Measurements from ENCODE around the gene AMMECR1.

The AMMECR1 gene

DNA sequence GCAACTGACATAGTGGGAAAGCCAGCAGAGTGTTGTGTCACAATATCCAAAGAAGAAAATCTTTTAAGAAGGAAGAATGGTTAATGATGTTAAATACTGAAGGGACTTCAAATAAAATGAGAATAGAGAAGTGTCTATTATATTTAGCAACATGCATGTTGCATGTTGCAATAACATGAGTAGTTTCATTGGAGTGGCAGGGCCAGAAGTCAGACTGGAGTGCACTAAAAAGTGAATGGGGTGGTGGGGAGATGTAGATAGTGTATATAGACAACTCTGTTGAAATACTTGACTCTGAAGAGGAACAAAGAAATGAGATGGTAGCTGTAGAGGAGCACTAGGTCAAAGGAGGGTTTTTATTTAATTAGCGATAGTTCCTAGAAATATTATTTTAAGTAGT, 9.5 kb upstream of the AMMECR1 start:
- H3K36me3 ChIP-seq (ENCODE audit: control insufficient read depth in 1 of 2, insufficient read depth in 2 of 2, low read length in 2 of 2) = no peaks in the 10 kb centered on the region
- H3K4me1 ChIP-seq (ENCODE audit: control insufficient read depth in 1 of 2, insufficient read depth in 2 of 2, low read length in 2 of 2) = no peaks in the 10 kb centered on the region
- no peak overlapping the region for H3K4me3 ChIP-seq (ENCODE audit: low read depth in 1 of 2, low read length in 2 of 2)
- no peaks in the 10 kb centered on the region for H3K9me3 ChIP-seq (ENCODE audit: control insufficient read depth in 1 of 2, low read length in 2 of 2)
- no peak overlapping the region for H3K9ac ChIP-seq (ENCODE audit: low read depth in 1 of 2, low read length in 2 of 2)
- H3K27me3 ChIP-seq (ENCODE audit: control insufficient read depth in 1 of 2, insufficient read depth in 2 of 2, low read length in 2 of 2) = no peaks in the 10 kb centered on the region
- no peak overlapping the region for H3K27ac ChIP-seq (ENCODE audit: low read depth, low read length)

DNA sequence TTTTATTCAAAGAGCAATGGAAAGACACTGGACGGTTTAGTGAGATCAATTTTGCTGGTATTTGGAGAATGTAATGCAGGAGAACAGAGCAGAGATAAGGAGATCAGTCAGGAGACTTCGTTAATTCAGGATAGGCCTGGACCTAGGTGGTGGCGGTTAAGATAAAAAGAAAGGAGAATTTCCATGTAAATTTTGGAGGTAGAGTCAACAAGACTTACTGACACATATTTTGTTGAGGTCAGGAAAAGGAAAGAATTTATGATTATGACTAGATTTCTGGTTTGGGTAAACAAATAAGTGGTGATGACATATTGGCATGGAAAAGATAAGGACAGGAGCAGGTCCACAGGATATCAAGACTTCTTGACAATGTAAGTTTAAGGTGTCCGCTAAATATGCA, 8.8 kb upstream of the AMMECR1 start:
- no peak overlapping the region for H3K9ac ChIP-seq (ENCODE audit: low read depth in 1 of 2, low read length in 2 of 2)
- H3K27ac ChIP-seq (ENCODE audit: low read depth, low read length) = no peak overlapping the region
- H3K27me3 ChIP-seq (ENCODE audit: control insufficient read depth in 1 of 2, insufficient read depth in 2 of 2, low read length in 2 of 2) = no peaks in the 10 kb centered on the region
- H3K4me1 ChIP-seq (ENCODE audit: control insufficient read depth in 1 of 2, insufficient read depth in 2 of 2, low read length in 2 of 2) = no peaks in the 10 kb centered on the region
- no peaks in the 10 kb centered on the region for H3K9me3 ChIP-seq (ENCODE audit: control insufficient read depth in 1 of 2, low read length in 2 of 2)
- H3K4me3 ChIP-seq (ENCODE audit: low read depth in 1 of 2, low read length in 2 of 2) = no peak overlapping the region
- H3K36me3 ChIP-seq (ENCODE audit: control insufficient read depth in 1 of 2, insufficient read depth in 2 of 2, low read length in 2 of 2) = no peaks in the 10 kb centered on the region

DNA sequence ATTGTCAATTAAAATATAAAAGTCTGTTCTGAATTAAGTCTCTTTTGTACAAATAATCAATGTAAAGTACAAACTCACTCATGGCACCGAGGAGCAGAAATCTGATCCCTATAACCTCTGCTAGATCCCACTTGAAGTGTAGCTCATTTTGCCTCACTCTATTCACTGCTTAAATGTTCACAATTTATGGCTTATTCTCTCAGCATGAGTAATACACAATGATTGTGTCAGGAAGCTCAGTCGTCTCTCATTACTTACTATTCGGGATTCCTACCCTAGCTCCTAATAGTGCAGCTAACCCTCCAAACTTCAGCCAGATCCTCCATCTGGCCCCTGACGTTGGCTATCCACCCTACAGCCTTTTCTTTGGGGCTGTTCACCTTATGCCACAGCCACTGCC, 4.7 kb upstream of the AMMECR1 start:
- no peaks in the 10 kb centered on the region for H3K27me3 ChIP-seq (ENCODE audit: control insufficient read depth in 1 of 2, insufficient read depth in 2 of 2, low read length in 2 of 2)
- H3K4me3 ChIP-seq (ENCODE audit: low read depth in 1 of 2, low read length in 2 of 2) = no peak overlapping the region
- no peak overlapping the region for H3K9ac ChIP-seq (ENCODE audit: low read depth in 1 of 2, low read length in 2 of 2)
- H3K36me3 ChIP-seq (ENCODE audit: control insufficient read depth in 1 of 2, insufficient read depth in 2 of 2, low read length in 2 of 2) = no peaks in the 10 kb centered on the region
- H3K27ac ChIP-seq (ENCODE audit: low read depth, low read length) = no peak overlapping the region
- no peaks in the 10 kb centered on the region for H3K9me3 ChIP-seq (ENCODE audit: control insufficient read depth in 1 of 2, low read length in 2 of 2)
- no peaks in the 10 kb centered on the region for H3K4me1 ChIP-seq (ENCODE audit: control insufficient read depth in 1 of 2, insufficient read depth in 2 of 2, low read length in 2 of 2)

DNA sequence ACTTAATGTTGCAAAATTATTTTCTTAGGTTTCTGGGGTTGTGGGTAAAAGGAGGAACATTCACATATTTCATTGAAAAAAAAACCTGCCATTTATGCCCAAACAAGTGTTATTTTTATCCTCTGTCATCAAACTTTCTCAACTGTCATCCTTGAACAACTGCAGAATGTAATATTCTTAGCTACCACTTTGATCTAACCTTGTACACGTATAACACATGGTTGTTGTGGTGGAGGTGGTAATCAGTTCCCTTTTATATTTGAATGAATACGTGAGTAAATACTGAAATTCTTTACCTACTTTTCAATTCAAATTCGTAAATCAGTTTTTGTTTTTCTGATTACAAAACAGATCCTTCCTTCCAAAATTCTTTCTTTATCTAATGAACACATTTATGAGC, 3.8 kb upstream of the AMMECR1 start:
- H3K36me3 ChIP-seq (ENCODE audit: control insufficient read depth in 1 of 2, insufficient read depth in 2 of 2, low read length in 2 of 2) = no peaks in the 10 kb centered on the region
- H3K9ac ChIP-seq (ENCODE audit: low read depth in 1 of 2, low read length in 2 of 2) = no peak overlapping the region
- H3K9me3 ChIP-seq (ENCODE audit: control insufficient read depth in 1 of 2, low read length in 2 of 2) = no peaks in the 10 kb centered on the region
- no peak overlapping the region for H3K27ac ChIP-seq (ENCODE audit: low read depth, low read length)
- H3K4me3 ChIP-seq (ENCODE audit: low read depth in 1 of 2, low read length in 2 of 2) = no peak overlapping the region
- no peaks in the 10 kb centered on the region for H3K4me1 ChIP-seq (ENCODE audit: control insufficient read depth in 1 of 2, insufficient read depth in 2 of 2, low read length in 2 of 2)
- no peaks in the 10 kb centered on the region for H3K27me3 ChIP-seq (ENCODE audit: control insufficient read depth in 1 of 2, insufficient read depth in 2 of 2, low read length in 2 of 2)

DNA sequence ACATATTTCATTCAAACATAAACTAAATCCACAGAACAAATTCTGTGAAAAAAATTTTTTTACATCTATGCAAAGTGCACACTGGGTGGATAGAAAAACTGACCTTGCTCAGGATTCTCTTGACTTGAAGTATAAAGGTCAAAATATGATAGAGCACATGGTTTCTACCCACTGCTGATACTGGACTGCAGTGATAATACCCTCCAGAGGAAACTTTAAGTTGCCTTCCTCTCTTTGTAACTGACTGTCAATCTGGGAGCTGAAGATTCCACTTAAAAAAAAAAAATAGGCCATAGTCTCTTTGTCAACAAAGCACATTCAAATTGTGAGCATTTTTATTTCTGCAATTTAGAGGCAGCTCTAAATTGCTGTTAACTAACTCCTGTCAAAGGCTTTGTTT, 3.2 kb upstream of the AMMECR1 start:
- Histone ChIP-seq H3K4me1 (ENCODE audit: control insufficient read depth in 1 of 2, insufficient read depth in 2 of 2, low read length in 2 of 2) (no peaks in the 10 kb centered on the region), H3K27ac (ENCODE audit: low read depth, low read length) (no peak overlapping the region), H3K27me3 (ENCODE audit: control insufficient read depth in 1 of 2, insufficient read depth in 2 of 2, low read length in 2 of 2) (no peaks in the 10 kb centered on the region), H3K9me3 (ENCODE audit: control insufficient read depth in 1 of 2, low read length in 2 of 2) (no peaks in the 10 kb centered on the region), H3K9ac (ENCODE audit: low read depth in 1 of 2, low read length in 2 of 2) (no peak overlapping the region), H3K4me3 (ENCODE audit: low read depth in 1 of 2, low read length in 2 of 2) (no peak overlapping the region), H3K36me3 (ENCODE audit: control insufficient read depth in 1 of 2, insufficient read depth in 2 of 2, low read length in 2 of 2) (no peaks in the 10 kb centered on the region)

DNA sequence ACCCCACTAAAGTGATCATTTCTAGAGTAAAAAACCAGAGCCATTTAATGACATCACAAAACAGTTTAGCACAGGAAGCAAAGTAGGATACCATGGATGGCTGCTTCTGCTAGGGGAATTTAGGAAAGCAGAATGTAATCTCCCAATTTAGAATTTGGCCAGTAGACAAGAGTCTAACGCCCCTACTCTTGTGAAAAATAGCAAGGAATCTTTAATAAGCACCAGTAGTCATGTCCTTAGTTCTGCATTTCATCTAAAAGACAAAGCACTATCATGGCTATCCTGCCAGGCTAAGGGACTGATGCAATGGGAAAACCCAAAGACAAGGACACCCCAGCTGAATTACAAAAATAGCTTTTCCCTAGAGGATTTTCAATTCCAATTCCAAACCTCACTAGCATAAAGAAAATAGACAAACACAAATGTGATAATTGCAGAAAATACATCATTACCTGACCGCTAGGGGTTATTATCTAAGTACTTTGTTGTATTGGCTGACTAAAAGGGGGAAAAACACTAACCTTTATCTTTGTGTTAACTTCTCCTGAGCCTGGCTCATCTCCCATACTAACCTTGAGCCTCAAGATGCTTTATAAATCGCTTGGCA, 2.6 kb upstream of the AMMECR1 start:
- H3K4me1 ChIP-seq (ENCODE audit: control insufficient read depth in 1 of 2, insufficient read depth in 2 of 2, low read length in 2 of 2) = no peaks in the 10 kb centered on the region
- H3K9me3 ChIP-seq (ENCODE audit: control insufficient read depth in 1 of 2, low read length in 2 of 2) = no peaks in the 10 kb centered on the region
- H3K4me3 ChIP-seq (ENCODE audit: low read depth in 1 of 2, low read length in 2 of 2) = no peak overlapping the region
- no peaks in the 10 kb centered on the region for H3K36me3 ChIP-seq (ENCODE audit: control insufficient read depth in 1 of 2, insufficient read depth in 2 of 2, low read length in 2 of 2)
- no peak overlapping the region for H3K27ac ChIP-seq (ENCODE audit: low read depth, low read length)
- no peaks in the 10 kb centered on the region for H3K27me3 ChIP-seq (ENCODE audit: control insufficient read depth in 1 of 2, insufficient read depth in 2 of 2, low read length in 2 of 2)
- no peak overlapping the region for H3K9ac ChIP-seq (ENCODE audit: low read depth in 1 of 2, low read length in 2 of 2)

DNA sequence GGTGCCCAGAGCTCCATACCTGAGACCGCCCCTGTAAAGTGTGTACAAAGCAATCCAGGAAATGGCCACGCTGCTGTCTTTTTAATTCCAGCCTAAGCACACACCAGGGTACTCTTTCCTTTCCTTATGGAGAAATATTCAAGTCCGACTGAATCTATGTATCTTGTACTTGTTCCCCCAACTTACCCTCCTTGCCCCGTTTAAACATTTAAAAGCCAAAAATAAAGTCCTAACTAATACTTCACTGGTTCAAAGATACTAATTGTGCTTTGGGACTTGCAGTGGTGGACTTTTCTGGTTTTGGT, 731 bp upstream of the AMMECR1 start:
- Histone ChIP-seq H3K36me3 (ENCODE audit: control insufficient read depth in 1 of 2, insufficient read depth in 2 of 2, low read length in 2 of 2) (no peaks in the 10 kb centered on the region), H3K9ac (ENCODE audit: low read depth in 1 of 2, low read length in 2 of 2) (peak overlapping the region; percentile 57 to 74), H3K27ac (ENCODE audit: low read depth, low read length) (no peak overlapping the region), H3K4me3 (ENCODE audit: low read depth in 1 of 2, low read length in 2 of 2) (peak overlapping the region; percentile 72 to 78), H3K9me3 (ENCODE audit: control insufficient read depth in 1 of 2, low read length in 2 of 2) (no peaks in the 10 kb centered on the region), H3K4me1 (ENCODE audit: control insufficient read depth in 1 of 2, insufficient read depth in 2 of 2, low read length in 2 of 2) (no peaks in the 10 kb centered on the region), H3K27me3 (ENCODE audit: control insufficient read depth in 1 of 2, insufficient read depth in 2 of 2, low read length in 2 of 2) (no peaks in the 10 kb centered on the region)

DNA sequence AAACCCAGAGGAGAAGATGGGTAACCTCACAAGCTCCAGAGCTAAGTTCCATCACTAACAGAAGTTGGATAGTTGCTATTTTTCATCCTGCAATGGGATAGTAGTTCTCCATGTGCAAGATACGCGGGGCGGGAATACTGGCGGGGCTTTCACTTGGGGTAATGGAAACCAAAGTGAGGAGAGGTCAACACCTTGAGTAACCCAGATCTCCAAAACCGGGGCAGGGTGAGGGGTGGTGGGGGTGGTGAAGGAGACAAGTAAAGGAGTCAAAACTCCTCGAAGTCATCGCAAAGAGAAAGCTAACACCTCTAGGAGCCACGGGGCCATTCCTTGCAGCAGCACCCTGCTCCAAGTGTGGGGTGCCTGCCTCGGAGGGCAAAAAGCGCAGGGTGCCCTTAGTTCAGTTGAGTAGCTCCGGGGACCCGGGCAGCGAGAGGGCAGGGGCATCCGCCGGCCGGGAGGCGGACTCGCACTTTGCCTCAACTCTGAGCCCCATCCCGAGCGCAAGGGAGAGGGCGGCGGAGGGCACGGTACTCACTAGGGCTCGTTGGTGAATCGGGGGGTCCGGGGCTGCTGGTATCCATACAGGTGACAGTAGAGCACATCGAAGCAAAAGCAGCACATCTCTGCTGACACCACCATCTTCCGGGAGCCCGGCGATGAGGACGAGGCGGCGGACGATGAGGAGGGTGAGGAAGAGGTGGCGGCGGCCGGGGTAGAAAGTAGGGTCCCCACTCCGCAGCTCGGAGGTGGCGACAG, 645 bp downstream of the AMMECR1 start:
- peak overlapping the region; percentile 66 to 72 for H3K9ac ChIP-seq (ENCODE audit: low read depth in 1 of 2, low read length in 2 of 2)
- no peaks in the 10 kb centered on the region for H3K36me3 ChIP-seq (ENCODE audit: control insufficient read depth in 1 of 2, insufficient read depth in 2 of 2, low read length in 2 of 2)
- H3K9me3 ChIP-seq (ENCODE audit: control insufficient read depth in 1 of 2, low read length in 2 of 2) = no peaks in the 10 kb centered on the region
- peak overlapping the region; percentile 81 to 85 for H3K4me3 ChIP-seq (ENCODE audit: low read depth in 1 of 2, low read length in 2 of 2)
- no peaks in the 10 kb centered on the region for H3K27me3 ChIP-seq (ENCODE audit: control insufficient read depth in 1 of 2, insufficient read depth in 2 of 2, low read length in 2 of 2)
- H3K27ac ChIP-seq (ENCODE audit: low read depth, low read length) = peak overlapping the region; percentile 62
- no peaks in the 10 kb centered on the region for H3K4me1 ChIP-seq (ENCODE audit: control insufficient read depth in 1 of 2, insufficient read depth in 2 of 2, low read length in 2 of 2)

DNA sequence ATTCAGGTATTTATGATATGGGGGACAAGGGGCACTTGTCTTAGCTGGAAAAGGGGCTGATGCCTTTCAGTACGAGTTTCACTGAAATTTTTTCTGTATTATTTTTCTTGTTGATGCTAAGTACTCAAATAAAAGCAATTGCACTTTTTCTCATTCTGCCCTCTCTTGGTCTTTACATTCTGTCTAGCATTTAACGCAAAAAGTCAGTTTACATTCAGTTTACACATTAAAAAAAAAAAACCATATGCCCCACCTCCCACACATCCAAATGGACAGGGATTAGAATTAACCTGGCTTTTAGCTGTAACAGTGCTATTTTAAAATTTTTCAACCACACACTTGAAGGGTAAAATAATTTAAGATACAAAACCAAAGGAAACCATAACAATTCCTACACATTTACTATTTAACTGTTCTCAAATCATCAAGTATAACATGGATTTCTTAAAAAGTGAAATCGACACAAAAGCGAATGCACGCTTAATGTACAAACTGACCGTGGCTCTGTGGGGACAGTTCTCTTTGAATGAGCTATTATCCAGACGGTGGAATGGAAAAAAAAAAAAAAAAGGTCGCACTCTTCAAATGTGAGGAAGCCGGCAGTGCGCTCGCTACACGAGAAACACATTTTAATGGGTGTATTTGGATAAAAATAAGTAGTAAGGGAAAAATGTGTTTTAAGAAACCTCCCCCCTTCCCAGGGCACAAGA, 1.4 kb downstream of the AMMECR1 start:
- H3K27me3 ChIP-seq (ENCODE audit: control insufficient read depth in 1 of 2, insufficient read depth in 2 of 2, low read length in 2 of 2) = no peaks in the 10 kb centered on the region
- peak overlapping the region; percentile 66 to 72 for H3K9ac ChIP-seq (ENCODE audit: low read depth in 1 of 2, low read length in 2 of 2)
- no peaks in the 10 kb centered on the region for H3K4me1 ChIP-seq (ENCODE audit: control insufficient read depth in 1 of 2, insufficient read depth in 2 of 2, low read length in 2 of 2)
- no peaks in the 10 kb centered on the region for H3K9me3 ChIP-seq (ENCODE audit: control insufficient read depth in 1 of 2, low read length in 2 of 2)
- H3K4me3 ChIP-seq (ENCODE audit: low read depth in 1 of 2, low read length in 2 of 2) = peak overlapping the region; percentile 81 to 85
- H3K27ac ChIP-seq (ENCODE audit: low read depth, low read length) = no peak overlapping the region
- no peaks in the 10 kb centered on the region for H3K36me3 ChIP-seq (ENCODE audit: control insufficient read depth in 1 of 2, insufficient read depth in 2 of 2, low read length in 2 of 2)

DNA sequence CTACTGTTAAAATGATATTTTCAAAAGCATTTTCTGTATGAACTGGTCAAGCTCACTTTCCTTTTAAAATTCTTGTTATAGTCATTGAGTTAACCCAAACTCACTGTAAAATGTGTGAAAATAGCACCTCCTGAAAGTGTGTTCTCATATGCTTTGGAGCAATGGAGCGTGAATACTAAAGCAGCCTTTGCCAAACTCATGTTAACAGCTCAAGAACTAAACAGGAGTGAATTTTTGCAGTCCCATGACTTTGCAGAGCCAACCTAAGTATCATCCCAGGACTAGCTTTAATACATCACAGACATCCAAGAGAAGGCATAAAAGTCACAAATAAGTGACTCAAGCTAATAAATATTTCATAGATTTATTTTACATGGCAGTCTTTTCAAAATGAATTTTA, 2.3 kb downstream of the AMMECR1 start:
- no peak overlapping the region for H3K27ac ChIP-seq (ENCODE audit: low read depth, low read length)
- no peak overlapping the region for H3K4me3 ChIP-seq (ENCODE audit: low read depth in 1 of 2, low read length in 2 of 2)
- H3K27me3 ChIP-seq (ENCODE audit: control insufficient read depth in 1 of 2, insufficient read depth in 2 of 2, low read length in 2 of 2) = no peaks in the 10 kb centered on the region
- no peaks in the 10 kb centered on the region for H3K9me3 ChIP-seq (ENCODE audit: control insufficient read depth in 1 of 2, low read length in 2 of 2)
- peaks cover 0 to 5% of the 10 kb centered on the region in 2 donors for H3K4me1 ChIP-seq (ENCODE audit: control insufficient read depth in 1 of 2, insufficient read depth in 2 of 2, low read length in 2 of 2)
- no peaks in the 10 kb centered on the region for H3K36me3 ChIP-seq (ENCODE audit: control insufficient read depth in 1 of 2, insufficient read depth in 2 of 2, low read length in 2 of 2)
- no peak overlapping the region for H3K9ac ChIP-seq (ENCODE audit: low read depth in 1 of 2, low read length in 2 of 2)
